Measurements from ENCODE around the gene MATN3.
A peak's percentile ranks its signal among the peaks of the same experiment; 100 is the strongest.

Gene MATN3

DNA sequence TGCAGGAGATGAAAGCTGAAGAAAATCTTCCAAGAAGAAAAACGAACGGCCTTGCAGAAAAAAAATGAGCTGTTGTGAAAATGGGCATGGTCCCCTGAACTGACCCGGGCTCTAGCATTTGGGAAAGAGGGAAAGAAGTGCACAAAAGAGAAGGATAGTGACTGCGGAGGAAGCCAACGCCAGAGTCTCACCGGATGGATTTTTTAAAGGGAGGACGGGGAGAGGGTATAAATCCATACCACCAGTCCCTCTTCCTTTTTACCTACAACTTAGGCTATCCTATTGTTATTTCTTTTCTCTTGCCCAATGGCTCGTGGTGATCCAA, 23.2 kb downstream of the MATN3 start (continued):
- TF ChIP-seq ZC3H10 (CRISPR knock-in tag; IDR thresholded peaks at IDR 0.05) (no peak), PPARA (CRISPR knock-in tag; IDR thresholded peaks at IDR 0.05; ENCODE audit: borderline replicate concordance) (no peak), CSDC2 (CRISPR knock-in tag; IDR thresholded peaks at IDR 0.05) (no peak), TOX (CRISPR knock-in tag; IDR thresholded peaks at IDR 0.05; ENCODE audit: borderline replicate concordance) (no peak), ESRRG (CRISPR knock-in tag; IDR thresholded peaks at IDR 0.05) (no peak), ZNF70 (CRISPR knock-in tag; IDR thresholded peaks at IDR 0.05) (no peak), BACH2 (CRISPR knock-in tag; IDR thresholded peaks at IDR 0.05; ENCODE audit: borderline replicate concordance) (no peak)

- no peak for TF ChIP-seq TCF4 (CRISPR knock-in tag; IDR thresholded peaks at IDR 0.05; ENCODE audit: borderline replicate concordance)
- TF ChIP-seq, protein P1, sequence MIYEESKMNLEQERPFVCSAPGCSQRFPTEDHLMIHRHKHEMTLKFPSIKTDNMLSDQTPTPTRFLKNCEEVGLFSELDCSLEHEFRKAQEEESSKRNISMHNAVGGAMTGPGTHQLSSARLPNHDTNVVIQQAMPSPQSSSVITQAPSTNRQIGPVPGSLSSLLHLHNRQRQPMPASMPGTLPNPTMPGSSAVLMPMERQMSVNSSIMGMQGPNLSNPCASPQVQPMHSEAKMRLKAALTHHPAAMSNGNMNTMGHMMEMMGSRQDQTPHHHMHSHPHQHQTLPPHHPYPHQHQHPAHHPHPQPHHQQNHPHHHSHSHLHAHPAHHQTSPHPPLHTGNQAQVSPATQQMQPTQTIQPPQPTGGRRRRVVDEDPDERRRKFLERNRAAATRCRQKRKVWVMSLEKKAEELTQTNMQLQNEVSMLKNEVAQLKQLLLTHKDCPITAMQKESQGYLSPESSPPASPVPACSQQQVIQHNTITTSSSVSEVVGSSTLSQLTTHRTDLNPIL (CRISPR knock-in tag; IDR thresholded peaks at IDR 0.05; ENCODE audit: low read depth) = no peak
- no peak for ATAC-seq
These were observed 23.9 kb downstream of the MATN3 start for GRCh38 chr2:19988600-19988999.

GRCh38 chr2:19987936-19988335, 24.5 kb downstream of the MATN3 start:
- ATAC-seq = no peak
- TF ChIP-seq, protein P2, sequence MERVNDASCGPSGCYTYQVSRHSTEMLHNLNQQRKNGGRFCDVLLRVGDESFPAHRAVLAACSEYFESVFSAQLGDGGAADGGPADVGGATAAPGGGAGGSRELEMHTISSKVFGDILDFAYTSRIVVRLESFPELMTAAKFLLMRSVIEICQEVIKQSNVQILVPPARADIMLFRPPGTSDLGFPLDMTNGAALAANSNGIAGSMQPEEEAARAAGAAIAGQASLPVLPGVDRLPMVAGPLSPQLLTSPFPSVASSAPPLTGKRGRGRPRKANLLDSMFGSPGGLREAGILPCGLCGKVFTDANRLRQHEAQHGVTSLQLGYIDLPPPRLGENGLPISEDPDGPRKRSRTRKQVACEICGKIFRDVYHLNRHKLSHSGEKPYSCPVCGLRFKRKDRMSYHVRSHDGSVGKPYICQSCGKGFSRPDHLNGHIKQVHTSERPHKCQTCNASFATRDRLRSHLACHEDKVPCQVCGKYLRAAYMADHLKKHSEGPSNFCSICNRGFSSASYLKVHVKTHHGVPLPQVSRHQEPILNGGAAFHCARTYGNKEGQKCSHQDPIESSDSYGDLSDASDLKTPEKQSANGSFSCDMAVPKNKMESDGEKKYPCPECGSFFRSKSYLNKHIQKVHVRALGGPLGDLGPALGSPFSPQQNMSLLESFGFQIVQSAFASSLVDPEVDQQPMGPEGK (CRISPR knock-in tag; IDR thresholded peaks at IDR 0.05; ENCODE audit: borderline replicate concordance) = no peak
- TF ChIP-seq CSDC2 (CRISPR knock-in tag; IDR thresholded peaks at IDR 0.05) = no peak

DNA sequence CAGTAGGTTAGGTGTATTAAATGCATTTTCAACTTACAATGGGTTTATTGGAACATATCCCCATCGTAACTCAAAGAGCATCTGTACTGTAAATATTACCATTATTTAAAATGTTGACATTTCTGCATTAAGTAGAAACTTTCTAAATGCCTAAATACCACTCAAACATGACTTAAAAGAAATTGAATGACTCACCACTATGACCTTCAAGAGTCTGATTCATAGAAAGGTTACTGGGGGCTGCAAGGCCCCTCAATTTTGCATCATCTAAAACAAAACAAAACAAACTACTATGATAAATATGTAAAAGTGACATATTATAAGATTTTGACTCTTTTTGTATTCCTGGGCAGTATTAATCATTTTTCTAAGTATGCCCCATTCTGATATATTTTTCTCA, 30.2 kb downstream of the MATN3 start:
- peak; percentile 38; the same call in 1 of the 3 replicates for ATAC-seq
- no peak for TF ChIP-seq ZNF565 (CRISPR knock-in tag; conservative IDR thresholded peaks at IDR 0.05; ENCODE audit: low read depth)
- peak; percentile 32; the same call in 1 of the 2 replicates for TF ChIP-seq ISL1 (CRISPR knock-in tag; IDR thresholded peaks at IDR 0.05)

DNA sequence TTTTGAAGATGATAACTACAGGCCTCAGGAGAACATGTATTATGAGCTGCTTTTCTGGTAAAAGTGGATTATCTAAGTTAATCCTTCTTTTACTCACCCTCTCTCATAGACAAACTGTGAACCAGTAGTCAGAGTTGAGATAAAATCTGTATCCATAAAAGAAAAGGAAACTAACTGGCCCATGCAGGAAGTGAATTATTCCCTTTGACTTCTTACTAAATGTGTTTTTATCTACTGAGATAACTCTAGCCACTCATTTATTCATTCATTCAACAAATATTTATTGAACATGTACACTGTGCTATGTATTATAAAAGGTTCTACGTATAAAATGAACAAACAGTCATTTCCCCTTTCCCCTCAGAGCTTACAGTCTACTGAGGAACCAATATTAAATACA, 32.5 kb downstream of the MATN3 start:
- no peak for TF ChIP-seq GLIS3 (CRISPR knock-in tag; IDR thresholded peaks at IDR 0.05)
- TF ChIP-seq BACH2 (CRISPR knock-in tag; IDR thresholded peaks at IDR 0.05; ENCODE audit: borderline replicate concordance) = no peak
- no peak for TF ChIP-seq ZFP30 (CRISPR knock-in tag; IDR thresholded peaks at IDR 0.05)
- TF ChIP-seq ZNF70 (CRISPR knock-in tag; IDR thresholded peaks at IDR 0.05) = no peak
- no peak for TF ChIP-seq ISL1 (CRISPR knock-in tag; IDR thresholded peaks at IDR 0.05)
- TF ChIP-seq CSDC2 (CRISPR knock-in tag; IDR thresholded peaks at IDR 0.05) = no peak
- TF ChIP-seq TCF4 (CRISPR knock-in tag; IDR thresholded peaks at IDR 0.05; ENCODE audit: borderline replicate concordance) = no peak
- no peak for TF ChIP-seq RARB (CRISPR knock-in tag; IDR thresholded peaks at IDR 0.05)
- TF ChIP-seq, protein P2 (CRISPR knock-in tag; IDR thresholded peaks at IDR 0.05; ENCODE audit: borderline replicate concordance) = no peak
- TF ChIP-seq ZFP3 (CRISPR knock-in tag; IDR thresholded peaks at IDR 0.05) = no peak
- TF ChIP-seq ZNF8 (CRISPR knock-in tag; IDR thresholded peaks at IDR 0.05) = no peak
- no peak for TF ChIP-seq ZNF565 (CRISPR knock-in tag; conservative IDR thresholded peaks at IDR 0.05; ENCODE audit: low read depth)
- TF ChIP-seq, protein P3, sequence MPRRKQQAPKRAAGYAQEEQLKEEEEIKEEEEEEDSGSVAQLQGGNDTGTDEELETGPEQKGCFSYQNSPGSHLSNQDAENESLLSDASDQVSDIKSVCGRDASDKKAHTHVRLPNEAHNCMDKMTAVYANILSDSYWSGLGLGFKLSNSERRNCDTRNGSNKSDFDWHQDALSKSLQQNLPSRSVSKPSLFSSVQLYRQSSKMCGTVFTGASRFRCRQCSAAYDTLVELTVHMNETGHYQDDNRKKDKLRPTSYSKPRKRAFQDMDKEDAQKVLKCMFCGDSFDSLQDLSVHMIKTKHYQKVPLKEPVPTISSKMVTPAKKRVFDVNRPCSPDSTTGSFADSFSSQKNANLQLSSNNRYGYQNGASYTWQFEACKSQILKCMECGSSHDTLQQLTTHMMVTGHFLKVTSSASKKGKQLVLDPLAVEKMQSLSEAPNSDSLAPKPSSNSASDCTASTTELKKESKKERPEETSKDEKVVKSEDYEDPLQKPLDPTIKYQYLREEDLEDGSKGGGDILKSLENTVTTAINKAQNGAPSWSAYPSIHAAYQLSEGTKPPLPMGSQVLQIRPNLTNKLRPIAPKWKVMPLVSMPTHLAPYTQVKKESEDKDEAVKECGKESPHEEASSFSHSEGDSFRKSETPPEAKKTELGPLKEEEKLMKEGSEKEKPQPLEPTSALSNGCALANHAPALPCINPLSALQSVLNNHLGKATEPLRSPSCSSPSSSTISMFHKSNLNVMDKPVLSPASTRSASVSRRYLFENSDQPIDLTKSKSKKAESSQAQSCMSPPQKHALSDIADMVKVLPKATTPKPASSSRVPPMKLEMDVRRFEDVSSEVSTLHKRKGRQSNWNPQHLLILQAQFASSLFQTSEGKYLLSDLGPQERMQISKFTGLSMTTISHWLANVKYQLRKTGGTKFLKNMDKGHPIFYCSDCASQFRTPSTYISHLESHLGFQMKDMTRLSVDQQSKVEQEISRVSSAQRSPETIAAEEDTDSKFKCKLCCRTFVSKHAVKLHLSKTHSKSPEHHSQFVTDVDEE (CRISPR knock-in tag; IDR thresholded peaks at IDR 0.05) = no peak
- TF ChIP-seq ZC3H10 (CRISPR knock-in tag; IDR thresholded peaks at IDR 0.05) = no peak
- TF ChIP-seq ARNTL (CRISPR knock-in tag; IDR thresholded peaks at IDR 0.05; ENCODE audit: borderline replicate concordance, low read depth) = no peak
- ATAC-seq = no peak; the same call in 2 of the 3 replicates

All from SK-N-SH treated with all-trans-retinoic acid at 6 μM for 48 hours (cell line).